Right renal cortex interstitium (tissue), 3 donors: ENCODE measurements around the gene MESP1. TPM values are rescaled to one million over a fixed set of nuclear protein-coding genes. Genes with fewer than 3 reads are reported as not detected.
A peak's percentile ranks its signal among the peaks of the same experiment; 100 is the strongest.
"Not testable (repeated sequence)": the region's sequence is repeated elsewhere in the genome, so short reads cannot be mapped to it uniquely, and the experiment has no call there.

Experiments
- DNase-seq, 3 donors: peaks; one replicate each; pipeline ENCODE4 v3.0.0-alpha.2; 2013; ENCODE audit warnings: low read depth in 3 of 3, low spot score in 2 of 3
- polyA plus RNA-seq, 3 donors: library from polyadenylated mRNA; unstranded; fragments of 120-200 nt; gene quantifications; one replicate each; pipeline ENCODE4 v1.2.1, GENCODE V29; 2013; ENCODE audit not compliant: insufficient read length in 3 of 3

Gene MESP1
- 1 to 10 TPM in 1 of 3 donors, under 1 TPM in 2; 0.43 to 1.5 (median 0.85) TPM for polyA plus RNA-seq

GRCh38 chr15:89750560-89751542 lies at the start of gene MESP1:
MESP1 (minus strand) TSS chr15:89751249; CDS start chr15:89751231, 18 bp downstream.
- DNase-seq, result peak; percentile 72 to 83 (median 82)

- DNase-seq, result no peak
Observed at GRCh38 chr15:89799918-89800498, 49.0 kb upstream of the MESP1 start.

- no peak for DNase-seq
Observed at GRCh38 chr15:89799011-89799911, 48.2 kb upstream of the MESP1 start.

GRCh38 chr15:89797678-89798201 lies 46.7 kb upstream of the MESP1 start:
- DNase-seq, result no peak

- no peak for DNase-seq
Observed at GRCh38 chr15:89795996-89796395, 44.9 kb upstream of the MESP1 start.

GRCh38 chr15:89794627-89795241 lies 43.7 kb upstream of the MESP1 start:
- DNase-seq, result peak in 2 of 3 donors; percentile 36 to 51

GRCh38 chr15:89792106-89792805 lies 41.2 kb upstream of the MESP1 start:
- DNase-seq, result no peak

- DNase-seq, result no peak
Observed at GRCh38 chr15:89790661-89791060, 39.6 kb upstream of the MESP1 start.

- no peak for DNase-seq
Observed at GRCh38 chr15:89790206-89790605, 39.2 kb upstream of the MESP1 start.

GRCh38 chr15:89788585-89788984 lies 37.5 kb upstream of the MESP1 start:
- DNase-seq, result not testable (repeated sequence)

GRCh38 chr15:89787944-89788343 lies 36.9 kb upstream of the MESP1 start:
- no peak for DNase-seq

GRCh38 chr15:89785774-89786140 lies 34.7 kb upstream of the MESP1 start:
- no peak for DNase-seq

- no peak for DNase-seq
Observed at GRCh38 chr15:89785064-89785773, 34.2 kb upstream of the MESP1 start.

GRCh38 chr15:89784686-89784960 lies 33.6 kb upstream of the MESP1 start:
- no peak for DNase-seq

- DNase-seq, result no peak
Observed at GRCh38 chr15:89783861-89784685, 33.0 kb upstream of the MESP1 start.

GRCh38 chr15:89783111-89783860 lies 32.2 kb upstream of the MESP1 start:
- no peak for DNase-seq

GRCh38 chr15:89782619-89782950 lies 31.5 kb upstream of the MESP1 start:
- not testable (repeated sequence) for DNase-seq
